HCT116 (cell line): ENCODE data around the gene UBTD2.

Source experiments
- JUND ChIP-seq: IDR thresholded peaks from 2 replicates; pipeline ENCODE4 v1.6.1; 2012
- POLR2A ChIP-seq: IDR thresholded peaks from 2 replicates; pipeline ENCODE4 v1.7.0; 2011; ENCODE audit warnings: borderline replicate concordance; ENCODE audit not compliant: insufficient read depth, insufficient read length; ENCODE audit errors: extremely low read depth
- SIN3A ChIP-seq: IDR thresholded peaks from 2 replicates; pipeline ENCODE4 v1.6.1; 2012; ENCODE audit warnings: low read depth
- ZNF274 ChIP-seq: fragments of 200-500 bp; sonication (Bioruptor generic); IDR thresholded peaks from 2 replicates; pipeline ENCODE4 v1.6.1; 2014; ENCODE audit warnings: mild to moderate bottlenecking, low read depth, low read length, inconsistent platforms
- TF ChIP-seq, protein P1 (sequence below): IDR thresholded peaks from 2 replicates; pipeline ENCODE4 v1.6.1; 2012; ENCODE audit warnings: low read depth
- TF ChIP-seq, protein P2 (sequence below), 3 experiments: fragments of 200-600 bp in 1 of 3; sonication (generic) in 1 of 3; IDR thresholded peaks in 2 of 3; conservative IDR thresholded peaks in 1 of 3; 2 replicates each; pipeline ENCODE4 v1.5.1; 2012 to 2017; ENCODE audit warnings: low read depth in 2 of 3, low read length in 2 of 3, antibody characterized with exemption in 1 of 3, borderline replicate concordance in 1 of 3, control low read depth in 1 of 3, mild to moderate bottlenecking in 1 of 3, mixed read lengths in 1 of 3, mixed run types in 1 of 3, moderate library complexity in 1 of 3; ENCODE audit not compliant: insufficient read depth in 1 of 3
- TF ChIP-seq, protein P3 (sequence below): IDR thresholded peaks from 2 replicates; pipeline ENCODE4 v1.6.1; 2012

DNA sequence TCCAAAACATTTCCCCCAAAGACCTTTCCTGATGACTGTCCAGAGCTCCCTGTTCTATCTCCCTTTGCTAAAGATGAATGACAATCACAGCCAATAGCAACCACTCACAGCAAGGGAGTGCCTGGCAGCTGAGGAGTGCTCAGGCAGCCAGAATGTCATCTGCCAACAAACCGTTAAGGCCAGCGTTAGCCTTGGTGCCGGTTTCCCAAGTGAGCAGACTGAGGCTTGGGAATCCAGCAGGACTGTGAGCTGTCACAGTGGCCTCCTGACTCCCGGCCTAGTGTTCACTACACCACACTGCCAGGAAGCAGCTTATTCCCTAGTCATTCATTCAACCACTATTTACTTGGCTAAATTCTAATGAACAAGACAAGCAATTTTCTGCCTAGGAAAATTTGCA is 120.2 kb downstream of the UBTD2 start:
- TF ChIP-seq, protein P1, sequence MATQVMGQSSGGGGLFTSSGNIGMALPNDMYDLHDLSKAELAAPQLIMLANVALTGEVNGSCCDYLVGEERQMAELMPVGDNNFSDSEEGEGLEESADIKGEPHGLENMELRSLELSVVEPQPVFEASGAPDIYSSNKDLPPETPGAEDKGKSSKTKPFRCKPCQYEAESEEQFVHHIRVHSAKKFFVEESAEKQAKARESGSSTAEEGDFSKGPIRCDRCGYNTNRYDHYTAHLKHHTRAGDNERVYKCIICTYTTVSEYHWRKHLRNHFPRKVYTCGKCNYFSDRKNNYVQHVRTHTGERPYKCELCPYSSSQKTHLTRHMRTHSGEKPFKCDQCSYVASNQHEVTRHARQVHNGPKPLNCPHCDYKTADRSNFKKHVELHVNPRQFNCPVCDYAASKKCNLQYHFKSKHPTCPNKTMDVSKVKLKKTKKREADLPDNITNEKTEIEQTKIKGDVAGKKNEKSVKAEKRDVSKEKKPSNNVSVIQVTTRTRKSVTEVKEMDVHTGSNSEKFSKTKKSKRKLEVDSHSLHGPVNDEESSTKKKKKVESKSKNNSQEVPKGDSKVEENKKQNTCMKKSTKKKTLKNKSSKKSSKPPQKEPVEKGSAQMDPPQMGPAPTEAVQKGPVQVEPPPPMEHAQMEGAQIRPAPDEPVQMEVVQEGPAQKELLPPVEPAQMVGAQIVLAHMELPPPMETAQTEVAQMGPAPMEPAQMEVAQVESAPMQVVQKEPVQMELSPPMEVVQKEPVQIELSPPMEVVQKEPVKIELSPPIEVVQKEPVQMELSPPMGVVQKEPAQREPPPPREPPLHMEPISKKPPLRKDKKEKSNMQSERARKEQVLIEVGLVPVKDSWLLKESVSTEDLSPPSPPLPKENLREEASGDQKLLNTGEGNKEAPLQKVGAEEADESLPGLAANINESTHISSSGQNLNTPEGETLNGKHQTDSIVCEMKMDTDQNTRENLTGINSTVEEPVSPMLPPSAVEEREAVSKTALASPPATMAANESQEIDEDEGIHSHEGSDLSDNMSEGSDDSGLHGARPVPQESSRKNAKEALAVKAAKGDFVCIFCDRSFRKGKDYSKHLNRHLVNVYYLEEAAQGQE, result no peak
- TF ChIP-seq ZNF274 (no peak), POLR2A (no peak), SIN3A (no peak), JUND (no peak)
- TF ChIP-seq, protein P2, sequence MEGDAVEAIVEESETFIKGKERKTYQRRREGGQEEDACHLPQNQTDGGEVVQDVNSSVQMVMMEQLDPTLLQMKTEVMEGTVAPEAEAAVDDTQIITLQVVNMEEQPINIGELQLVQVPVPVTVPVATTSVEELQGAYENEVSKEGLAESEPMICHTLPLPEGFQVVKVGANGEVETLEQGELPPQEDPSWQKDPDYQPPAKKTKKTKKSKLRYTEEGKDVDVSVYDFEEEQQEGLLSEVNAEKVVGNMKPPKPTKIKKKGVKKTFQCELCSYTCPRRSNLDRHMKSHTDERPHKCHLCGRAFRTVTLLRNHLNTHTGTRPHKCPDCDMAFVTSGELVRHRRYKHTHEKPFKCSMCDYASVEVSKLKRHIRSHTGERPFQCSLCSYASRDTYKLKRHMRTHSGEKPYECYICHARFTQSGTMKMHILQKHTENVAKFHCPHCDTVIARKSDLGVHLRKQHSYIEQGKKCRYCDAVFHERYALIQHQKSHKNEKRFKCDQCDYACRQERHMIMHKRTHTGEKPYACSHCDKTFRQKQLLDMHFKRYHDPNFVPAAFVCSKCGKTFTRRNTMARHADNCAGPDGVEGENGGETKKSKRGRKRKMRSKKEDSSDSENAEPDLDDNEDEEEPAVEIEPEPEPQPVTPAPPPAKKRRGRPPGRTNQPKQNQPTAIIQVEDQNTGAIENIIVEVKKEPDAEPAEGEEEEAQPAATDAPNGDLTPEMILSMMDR (IDR thresholded peaks at IDR 0.05 in 2 of 3, conservative IDR thresholded peaks at IDR 0.05 in 1 of 3; ENCODE audit: borderline replicate concordance in 1 of 3, insufficient read depth in 1 of 3, low read depth in 2 of 3, low read length in 2 of 3), result no peak
- TF ChIP-seq, protein P3, sequence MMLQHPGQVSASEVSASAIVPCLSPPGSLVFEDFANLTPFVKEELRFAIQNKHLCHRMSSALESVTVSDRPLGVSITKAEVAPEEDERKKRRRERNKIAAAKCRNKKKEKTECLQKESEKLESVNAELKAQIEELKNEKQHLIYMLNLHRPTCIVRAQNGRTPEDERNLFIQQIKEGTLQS, result no peak
